Common myeloid progenitor, CD34-positive (primary cell): ENCODE results near the gene COL4A2.
"Not testable (repeated sequence)": the region's sequence is repeated elsewhere in the genome, so short reads cannot be mapped to it uniquely, and the experiment has no call there.

ENCODE experiments used
- CTCF ChIA-PET: fragments of 350-600 bp; sonication (Branson Sonifier 250); formaldehyde crosslinking; loops from one replicate; lab custom pipeline; 2021; ENCODE audit warnings: antibody characterized with exemption; lab: Charles Lee
- POLR2A ChIA-PET: fragments of 350-600 bp; sonication (Branson Sonifier 250); formaldehyde crosslinking; loops from one replicate; lab custom pipeline; 2021; ENCODE audit warnings: antibody characterized with exemption; lab: Charles Lee
- DNase-seq, 3 donors: peaks; one replicate each; pipeline versions ENCODE4 v3.0.0 to v3.0.0-alpha.2; 2013
- H3K27ac ChIP-seq, 2 experiments: 1 replicate in 1 of 2; 2 replicates in 1 of 2; pipeline ENCODE4 v1.7.0; 2013; ENCODE audit warnings: inconsistent platforms in 2 of 2, low read length in 2 of 2, mild to moderate bottlenecking in 2 of 2, low read depth in 1 of 2, moderate library complexity in 1 of 2; ENCODE audit not compliant: severe bottlenecking in 2 of 2, insufficient read depth in 1 of 2, poor library complexity in 1 of 2
- H3K27me3 ChIP-seq, 5 experiments: replicated peaks in 2 of 5; 1 replicate in 3 of 5; 2 replicates in 2 of 5; pipeline versions ENCODE4 v1.6.1 to v1.7.0; 2013; ENCODE audit warnings: low read length in 4 of 5, mild to moderate bottlenecking in 2 of 5, moderate library complexity in 2 of 5, inconsistent platforms in 1 of 5; ENCODE audit not compliant: insufficient read depth in 5 of 5, control insufficient read depth in 4 of 5
- H3K36me3 ChIP-seq, 4 experiments: 1 replicate in 2 of 4; 2 replicates in 2 of 4; pipeline versions ENCODE4 v1.6.1 to v1.7.0; 2013; ENCODE audit warnings: low read length in 3 of 4, control low read depth in 1 of 4, mild to moderate bottlenecking in 1 of 4; ENCODE audit not compliant: control insufficient read depth in 4 of 4, insufficient read depth in 4 of 4
- H3K4me1 ChIP-seq, 4 experiments: 1 replicate in 3 of 4; 2 replicates in 1 of 4; pipeline versions ENCODE4 v1.6.1 to v1.7.1; 2013; ENCODE audit warnings: low read length in 3 of 4, mild to moderate bottlenecking in 3 of 4, control low read depth in 1 of 4, inconsistent platforms in 1 of 4, moderate library complexity in 1 of 4; ENCODE audit not compliant: control insufficient read depth in 4 of 4, insufficient read depth in 4 of 4; ENCODE audit errors: control extremely low read depth in 1 of 4
- H3K4me3 ChIP-seq, 7 experiments: 1 replicate in 4 of 7; 2 replicates in 3 of 7; pipeline versions ENCODE4 v1.5.1 to v1.7.0; 2013; ENCODE audit warnings: mild to moderate bottlenecking in 7 of 7, low read length in 6 of 7, moderate library complexity in 6 of 7, inconsistent platforms in 2 of 7, low read depth in 2 of 7, control low read depth in 1 of 7; ENCODE audit not compliant: insufficient read depth in 4 of 7, control insufficient read depth in 1 of 7; ENCODE audit errors: extremely low read depth in 1 of 7
- H3K9me3 ChIP-seq, 5 experiments: 1 replicate in 4 of 5; 2 replicates in 1 of 5; pipeline versions ENCODE4 v1.6.1 to v1.7.1; 2013; ENCODE audit warnings: low read length in 4 of 5, mild to moderate bottlenecking in 2 of 5, inconsistent platforms in 1 of 5, low read depth in 1 of 5, moderate library complexity in 1 of 5; ENCODE audit not compliant: control insufficient read depth in 4 of 5, insufficient read depth in 2 of 5; ENCODE audit errors: control extremely low read depth in 1 of 5
- WGBS: methylation state at CpG from one replicate; pipeline ENCODE4 v1.1.5; 2013; ENCODE audit not compliant: insufficient coverage; 5-methylcytosine and 5-hydroxymethylcytosine counted together

Gene COL4A2

DNA sequence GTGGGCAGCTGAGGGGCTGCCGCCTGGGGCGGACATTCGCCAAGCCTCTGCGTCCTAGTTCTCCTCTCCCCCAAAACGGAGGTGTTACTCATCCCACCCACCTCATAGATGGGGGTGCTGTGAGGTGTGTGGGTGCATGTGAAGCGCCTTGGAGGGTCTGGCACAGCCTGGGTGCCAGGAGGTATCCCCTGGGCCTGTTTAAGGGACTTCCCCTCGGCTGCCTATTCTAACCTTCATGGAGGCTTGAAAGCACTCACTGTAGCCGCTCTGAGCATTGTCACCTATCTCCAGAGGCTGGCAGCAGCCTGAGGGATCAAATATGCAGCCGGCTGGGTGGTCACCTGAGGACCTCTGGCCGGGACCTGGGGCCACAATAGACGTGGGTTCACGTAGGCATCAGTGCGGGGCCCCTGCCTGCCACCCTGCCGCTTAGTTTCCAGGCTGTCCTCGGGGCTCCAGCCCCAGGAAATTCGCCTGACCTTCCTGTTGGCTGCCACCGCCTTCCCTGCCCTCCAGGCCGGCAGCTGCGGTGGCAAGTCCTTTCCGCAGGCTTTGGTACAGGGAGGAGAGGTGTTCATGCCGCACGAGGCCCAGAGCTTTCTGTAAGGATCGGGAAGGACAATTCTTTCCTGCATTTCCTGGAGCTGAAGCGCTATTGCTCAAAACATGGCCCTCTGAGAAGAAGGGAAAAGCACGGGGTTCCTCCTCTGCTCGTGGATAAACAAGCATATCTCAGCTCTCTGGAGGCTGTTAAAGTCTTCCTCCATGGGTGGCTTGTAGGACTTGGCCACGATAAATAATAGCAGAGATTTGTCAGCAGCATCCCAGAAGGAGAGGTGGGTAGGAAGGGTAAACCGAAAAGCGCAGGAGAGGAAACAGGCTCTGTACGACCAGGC is 4.6 kb downstream of the COL4A2 start:
- CTCF ChIA-PET = no interaction called here
- DNase-seq = no peak
- 22% methylated on average over 23 of the region's 30 CpGs for WGBS

GRCh38 chr13:110312339-110313031 is 5.4 kb downstream of the COL4A2 start:
- Histone ChIP-seq H3K4me1 (peaks cover 0 to 15% (median 7%) of the 10 kb centered on the region in 4 experiments), H3K9me3 (no peaks in the 10 kb centered on the region), H3K27ac (no peak overlapping the region), H3K36me3 (no peaks in the 10 kb centered on the region), H3K27me3 (peaks cover 0 to 87% (median 56%) of the 10 kb centered on the region in 5 experiments), H3K4me3 (no peak overlapping the region)
- CTCF ChIA-PET = no interaction called here
- DNase-seq = no peak
- POLR2A ChIA-PET = no interaction called here
- 91% methylated on average over 4 of the region's 4 CpGs for WGBS

More for the DNA sequence above, 4.6 kb downstream of the COL4A2 start:
- Histone ChIP-seq H3K4me1 (peaks cover 0 to 23% (median 11%) of the 10 kb centered on the region in 4 experiments), H3K9me3 (no peaks in the 10 kb centered on the region), H3K27ac (no peak overlapping the region), H3K4me3 (no peak overlapping the region), H3K36me3 (no peaks in the 10 kb centered on the region), H3K27me3 (peaks cover 0 to 89% (median 57%) of the 10 kb centered on the region in 5 experiments)
- POLR2A ChIA-PET = no interaction called here

GRCh38 chr13:110313261-110313660 is 6.2 kb downstream of the COL4A2 start:
- H3K4me1 ChIP-seq, DNase-seq, H3K27ac ChIP-seq, H3K9me3 ChIP-seq, POLR2A ChIA-PET, H3K36me3 ChIP-seq, H3K4me3 ChIP-seq, CTCF ChIA-PET: not testable (repeated sequence)
- H3K27me3 ChIP-seq = peaks cover 0 to 86% (median 50%) of the 10 kb centered on the region in 5 experiments
- WGBS = 92% methylated on average over 15 of the region's 29 CpGs

DNA sequence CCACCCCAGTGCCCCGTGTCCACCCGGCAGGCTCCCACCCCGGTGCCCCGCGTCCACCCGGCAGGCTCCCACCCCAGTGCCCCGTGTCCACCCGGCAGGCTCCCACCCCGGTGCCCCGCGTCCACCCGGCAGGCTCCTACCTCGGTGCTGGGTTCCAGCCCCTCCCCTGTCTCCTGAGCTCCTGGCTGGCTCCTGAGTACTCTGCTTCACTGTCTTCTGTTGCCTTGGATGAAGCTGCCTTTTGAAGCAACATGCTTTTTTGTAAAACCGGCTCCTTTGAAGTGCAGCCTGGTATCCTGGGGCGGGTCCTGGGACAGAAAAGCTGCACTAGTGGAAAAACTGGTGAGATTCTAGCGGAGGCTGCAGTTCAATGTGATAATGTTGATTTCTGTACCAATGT is 6.6 kb downstream of the COL4A2 start:
- H3K4me1 ChIP-seq, H3K4me3 ChIP-seq, H3K27ac ChIP-seq, H3K36me3 ChIP-seq, H3K9me3 ChIP-seq, CTCF ChIA-PET, POLR2A ChIA-PET, DNase-seq: not testable (repeated sequence)
- 70% methylated on average over 7 of the region's 16 CpGs for WGBS
- peaks cover 0 to 86% (median 46%) of the 10 kb centered on the region in 5 experiments for H3K27me3 ChIP-seq

GRCh38 chr13:110314516-110315245 is 7.6 kb downstream of the COL4A2 start:
- H3K9me3 ChIP-seq = no peaks in the 10 kb centered on the region
- no peaks in the 10 kb centered on the region for H3K4me1 ChIP-seq
- H3K36me3 ChIP-seq = no peaks in the 10 kb centered on the region
- H3K4me3 ChIP-seq = no peak overlapping the region
- POLR2A ChIA-PET = no interaction called here
- 86% methylated on average over 18 of the region's 18 CpGs for whole genome bisulfite sequencing
- no peak for DNase-seq
- CTCF ChIA-PET = no interaction called here
- H3K27ac ChIP-seq = no peak overlapping the region
- peaks cover 0 to 86% (median 40%) of the 10 kb centered on the region in 5 experiments for H3K27me3 ChIP-seq

- CTCF ChIA-PET = no interaction called here
Observed at GRCh38 chr13:110316196-110316595, 9.1 kb downstream of the COL4A2 start.

More at GRCh38 chr13:110316196-110316595, 9.1 kb downstream of the COL4A2 start:
- H3K9me3 ChIP-seq = no peaks in the 10 kb centered on the region
- H3K4me1 ChIP-seq = no peaks in the 10 kb centered on the region
- peaks cover 0 to 82% (median 28%) of the 10 kb centered on the region in 5 experiments for H3K27me3 ChIP-seq
- H3K36me3 ChIP-seq = no peaks in the 10 kb centered on the region
- 87% methylated on average over 10 of the region's 10 CpGs for WGBS
- H3K27ac ChIP-seq = no peak overlapping the region
- DNase-seq = no peak
- POLR2A ChIA-PET = no interaction called here
- H3K4me3 ChIP-seq = no peak overlapping the region
